Large intestine (tissue), 3 donors: ENCODE measurements around the gene PDE5A. TPM values are rescaled to one million over a fixed set of nuclear protein-coding genes. Genes with fewer than 3 reads are reported as not detected.
A peak's percentile ranks its signal among the peaks of the same experiment; 100 is the strongest.
"Not testable (repeated sequence)": the region's sequence is repeated elsewhere in the genome, so short reads cannot be mapped to it uniquely, and the experiment has no call there.

ENCODE experiments used
- DNase-seq, 2 donors: peaks; one replicate each; pipeline versions ENCODE4 v3.0.0 to v3.0.0-alpha.2; 2013
- H3K27ac ChIP-seq: one replicate; pipeline ENCODE4 v1.5.1; 2013; ENCODE audit warnings: low read length
- H3K27me3 ChIP-seq: 2 replicates; pipeline ENCODE4 v1.6.1; 2013; ENCODE audit warnings: low read length; ENCODE audit not compliant: control insufficient read depth, insufficient read depth
- H3K36me3 ChIP-seq: 2 replicates; pipeline ENCODE4 v1.6.1; 2013; ENCODE audit warnings: low read length; ENCODE audit not compliant: control insufficient read depth, insufficient read depth
- H3K4me1 ChIP-seq: one replicate; pipeline ENCODE4 v1.6.1; 2013; ENCODE audit warnings: low read length; ENCODE audit not compliant: control insufficient read depth, insufficient read depth
- H3K4me3 ChIP-seq: one replicate; pipeline ENCODE4 v1.5.1; 2013; ENCODE audit warnings: low read length
- H3K9me3 ChIP-seq: one replicate; pipeline ENCODE4 v1.6.1; 2013; ENCODE audit warnings: mild to moderate bottlenecking, low read depth, low read length, moderate library complexity; ENCODE audit not compliant: control insufficient read depth
- WGBS: methylation state at CpG from one replicate; pipeline ENCODE4 v1.1.5; 2013; ENCODE audit warnings: low lambda C conversion rate; ENCODE audit not compliant: insufficient coverage; 5-methylcytosine and 5-hydroxymethylcytosine counted together
- polyA plus RNA-seq: library from polyadenylated mRNA; unstranded; fragments of 120-200 nt; gene quantifications from one replicate; pipeline ENCODE4 v1.2.1, GENCODE V29; 2013

Gene PDE5A
- polyA plus RNA-seq, 1 donor, result 25.0 TPM

DNA sequence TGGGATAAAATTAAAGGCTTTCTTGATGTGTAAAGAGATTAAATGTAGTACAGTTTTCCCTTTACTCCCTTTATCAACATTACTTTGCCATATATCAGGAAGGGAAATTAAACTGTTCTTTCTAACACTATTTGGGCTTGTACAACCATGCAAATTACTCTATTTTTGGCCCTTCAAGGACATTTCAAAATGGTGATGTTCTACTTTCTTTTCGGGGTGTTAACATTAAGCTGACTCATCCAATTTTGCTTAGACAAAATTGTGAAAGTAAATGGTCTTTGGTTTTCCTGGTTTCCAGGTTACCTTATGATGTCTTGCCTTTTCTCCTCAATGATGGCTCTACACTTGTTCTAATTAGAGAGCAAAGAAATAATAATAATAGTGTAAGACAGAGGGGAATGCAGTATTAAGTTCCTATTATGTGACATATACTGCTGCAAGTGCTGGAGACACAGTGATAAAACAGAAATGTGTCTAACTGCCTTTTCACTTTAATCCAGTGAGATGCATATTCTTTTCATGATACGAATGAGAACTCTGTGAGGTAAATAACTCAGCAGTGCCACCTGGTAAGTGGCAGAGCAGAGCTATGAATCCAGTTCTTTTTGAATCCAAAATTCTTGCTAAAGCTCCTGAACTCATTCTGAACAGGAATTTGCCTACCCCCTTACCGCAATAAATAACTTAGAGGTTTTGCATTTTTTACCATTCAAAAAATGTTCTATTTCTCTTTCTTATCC is 35.7 kb upstream of the PDE5A start:
- no peak for DNase-seq
- H3K27ac ChIP-seq, result no peak overlapping the region
- no peaks in the 10 kb centered on the region for H3K27me3 ChIP-seq
- H3K36me3 ChIP-seq, result no peaks in the 10 kb centered on the region
- no peaks in the 10 kb centered on the region for H3K9me3 ChIP-seq
- no peak overlapping the region for H3K4me3 ChIP-seq
- H3K4me1 ChIP-seq, result no peaks in the 10 kb centered on the region
- WGBS, result 90% methylated on average over 2 of the region's 3 CpGs

DNA sequence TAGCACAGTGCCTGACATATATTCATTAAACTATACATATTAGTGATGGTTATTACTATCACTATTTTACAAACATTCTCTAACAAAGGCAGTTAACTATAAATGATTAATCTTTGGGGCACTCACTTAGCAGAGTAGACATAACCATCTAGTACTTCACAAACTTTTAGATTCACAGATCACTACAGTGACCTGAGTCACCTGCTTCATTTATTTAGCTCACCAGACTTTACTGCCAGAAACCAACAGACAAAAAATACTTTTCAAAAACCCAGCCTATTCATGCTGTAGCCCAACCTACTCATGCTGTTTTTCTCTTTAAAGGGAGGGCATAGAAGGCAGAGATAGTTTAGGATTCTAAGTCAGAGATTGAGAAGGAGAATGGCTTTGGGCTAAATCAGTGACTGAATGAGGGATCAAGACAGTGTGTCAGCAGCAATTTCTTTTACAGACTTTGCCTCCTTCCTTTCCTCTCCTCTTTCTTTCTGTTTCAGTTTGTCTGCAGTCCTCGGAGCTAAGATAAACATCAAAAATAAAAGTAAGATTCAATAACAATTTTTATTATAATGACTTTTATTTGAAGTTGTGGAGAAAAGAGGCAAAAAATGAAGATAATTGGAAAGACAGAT is 34.7 kb upstream of the PDE5A start:
- Histone ChIP-seq H3K36me3 (no peaks in the 10 kb centered on the region), H3K4me1 (no peaks in the 10 kb centered on the region), H3K9me3 (no peaks in the 10 kb centered on the region), H3K27me3 (no peaks in the 10 kb centered on the region), H3K4me3 (no peak overlapping the region), H3K27ac (peak overlapping the region; percentile 56)
- peak in 1 of 2 donors; percentile 12 for DNase-seq
- 13% methylated on average over 1 of the region's 1 CpG for WGBS

- not testable (repeated sequence) for H3K36me3 ChIP-seq, H3K4me1 ChIP-seq, DNase-seq, H3K9me3 ChIP-seq, H3K4me3 ChIP-seq, H3K27ac ChIP-seq, H3K27me3 ChIP-seq
- no CpG with 5 or more reads among the region's 2 CpGs for WGBS
Measured at GRCh38 chr4:119662612-119663011, 34.0 kb upstream of the PDE5A start.

DNA sequence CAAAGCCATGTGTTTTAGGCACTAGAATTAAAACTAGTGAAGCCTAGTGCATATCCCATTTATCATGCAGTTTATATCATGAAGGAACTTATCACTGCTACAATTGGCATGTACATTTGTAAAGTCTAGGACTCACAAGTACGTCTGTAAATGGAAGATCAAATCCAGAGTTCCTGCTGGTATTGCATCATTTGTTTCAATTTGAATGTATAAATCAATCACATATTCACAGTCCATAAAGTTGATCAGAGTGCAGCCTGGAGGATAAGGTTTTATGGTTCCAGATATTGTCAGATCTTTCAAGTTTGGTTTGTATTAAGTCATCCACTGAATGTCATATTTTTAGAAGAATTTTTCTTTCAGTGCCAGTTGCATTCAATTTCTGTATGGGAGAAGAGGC is 32.6 kb upstream of the PDE5A start:
- WGBS, result no CpG with 5 or more reads among the region's 1 CpG
- no peaks in the 10 kb centered on the region for H3K4me1 ChIP-seq
- H3K9me3 ChIP-seq, result no peaks in the 10 kb centered on the region
- no peak overlapping the region for H3K27ac ChIP-seq
- H3K4me3 ChIP-seq, result no peak overlapping the region
- H3K36me3 ChIP-seq, result no peaks in the 10 kb centered on the region
- no peak for DNase-seq
- H3K27me3 ChIP-seq, result no peaks in the 10 kb centered on the region

GRCh38 chr4:119659576-119659975 is 31.0 kb upstream of the PDE5A start:
- peak; percentile 9 to 21 for DNase-seq
- no peaks in the 10 kb centered on the region for H3K9me3 ChIP-seq
- H3K36me3 ChIP-seq, result no peaks in the 10 kb centered on the region
- H3K4me1 ChIP-seq, result no peaks in the 10 kb centered on the region
- no peak overlapping the region for H3K27ac ChIP-seq
- no peaks in the 10 kb centered on the region for H3K27me3 ChIP-seq
- no peak overlapping the region for H3K4me3 ChIP-seq

GRCh38 chr4:119657111-119657611 is 28.6 kb upstream of the PDE5A start:
- Histone ChIP-seq H3K9me3 (no peaks in the 10 kb centered on the region), H3K27ac (no peak overlapping the region)
- DNase-seq, result no peak

DNA sequence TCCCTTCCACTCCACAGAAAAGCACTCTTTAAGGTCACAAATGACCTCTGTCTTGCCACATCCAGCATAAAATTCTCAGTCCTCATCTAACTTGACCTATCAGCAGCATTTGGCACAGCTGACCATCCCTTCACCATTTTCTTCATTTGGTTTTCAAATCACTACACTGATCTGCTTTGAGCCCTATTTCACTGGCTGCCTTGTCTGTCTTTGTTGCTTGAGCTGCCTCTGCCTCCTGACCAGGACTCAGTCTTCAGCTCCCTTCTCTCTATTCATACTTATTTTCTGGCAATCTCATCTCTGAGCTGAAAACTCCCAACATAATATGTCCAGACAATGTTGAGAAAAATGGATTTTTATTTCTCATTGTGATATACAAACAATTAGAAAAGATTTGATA is 27.7 kb upstream of the PDE5A start:
- no peak overlapping the region for H3K27ac ChIP-seq
- H3K4me3 ChIP-seq, result no peak overlapping the region
- no peaks in the 10 kb centered on the region for H3K9me3 ChIP-seq
- no peaks in the 10 kb centered on the region for H3K4me1 ChIP-seq
- no peaks in the 10 kb centered on the region for H3K36me3 ChIP-seq
- H3K27me3 ChIP-seq, result no peaks in the 10 kb centered on the region
- no peak for DNase-seq

More at GRCh38 chr4:119657111-119657611, 28.6 kb upstream of the PDE5A start:
- Histone ChIP-seq H3K4me1 (no peaks in the 10 kb centered on the region), H3K36me3 (no peaks in the 10 kb centered on the region), H3K27me3 (no peaks in the 10 kb centered on the region), H3K4me3 (no peak overlapping the region)

DNA sequence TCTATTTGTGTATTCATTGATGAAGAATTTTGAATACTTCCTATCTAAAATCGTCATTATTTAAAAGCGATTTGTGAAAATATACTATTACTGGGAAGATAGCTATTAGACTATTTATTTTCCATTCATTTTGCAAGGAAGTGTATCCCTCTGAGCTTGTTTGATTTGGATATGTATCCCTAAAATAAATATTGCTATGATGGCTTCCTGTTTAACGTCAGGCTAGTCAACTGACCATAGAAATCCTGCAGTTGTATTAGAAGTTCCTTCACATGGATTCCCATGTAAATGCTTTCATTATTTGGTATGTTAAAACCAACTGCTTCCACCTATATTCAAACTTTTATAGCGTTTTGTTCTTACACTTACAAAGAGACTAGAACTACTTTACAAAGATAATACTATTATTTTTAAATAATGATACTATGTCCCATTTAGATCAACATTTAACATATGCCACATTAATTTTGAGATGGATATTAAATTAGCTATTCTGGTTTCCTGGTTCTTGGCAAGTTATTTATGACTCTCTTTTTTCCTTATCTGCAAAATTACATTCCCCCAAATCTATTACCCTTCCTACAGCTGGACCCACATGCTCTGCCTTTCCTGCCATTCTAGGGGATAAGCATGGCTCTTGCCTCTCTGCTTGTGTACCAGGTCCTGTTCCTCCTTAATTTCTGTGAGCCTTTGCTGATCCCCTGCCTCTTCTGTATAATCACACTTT is 26.7 kb upstream of the PDE5A start:
- Histone ChIP-seq H3K9me3 (no peaks in the 10 kb centered on the region), H3K36me3 (no peaks in the 10 kb centered on the region), H3K27me3 (no peaks in the 10 kb centered on the region), H3K4me1 (no peaks in the 10 kb centered on the region), H3K4me3 (no peak overlapping the region), H3K27ac (no peak overlapping the region)
- WGBS, result 81% methylated on average over 2 of the region's 4 CpGs
- DNase-seq, result no peak

DNA sequence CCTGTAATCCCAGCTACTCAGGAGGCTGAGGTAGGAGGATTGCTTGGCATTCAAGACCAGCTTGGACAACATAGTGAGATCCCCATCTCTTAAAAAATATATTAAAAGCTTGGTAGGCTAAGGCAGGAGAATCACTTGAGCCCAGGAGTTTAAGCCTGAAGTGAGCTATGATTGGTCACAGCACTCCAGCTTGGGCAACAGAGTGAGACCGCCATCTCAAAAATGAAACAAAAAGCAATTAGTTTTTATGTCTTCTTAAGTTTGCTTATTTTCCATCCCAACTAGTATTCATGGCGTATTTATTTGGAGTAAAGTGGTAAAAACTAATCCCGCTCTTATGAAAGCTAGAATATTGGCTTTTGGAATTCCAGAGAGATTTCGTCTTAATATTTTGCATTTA is 25.4 kb upstream of the PDE5A start:
- 100% methylated on average over 2 of the region's 4 CpGs for WGBS
- Histone ChIP-seq H3K4me1 (no peaks in the 10 kb centered on the region), H3K27me3 (no peaks in the 10 kb centered on the region), H3K4me3 (no peak overlapping the region), H3K9me3 (no peaks in the 10 kb centered on the region), H3K27ac (no peak overlapping the region), H3K36me3 (no peaks in the 10 kb centered on the region)
- no peak for DNase-seq

DNA sequence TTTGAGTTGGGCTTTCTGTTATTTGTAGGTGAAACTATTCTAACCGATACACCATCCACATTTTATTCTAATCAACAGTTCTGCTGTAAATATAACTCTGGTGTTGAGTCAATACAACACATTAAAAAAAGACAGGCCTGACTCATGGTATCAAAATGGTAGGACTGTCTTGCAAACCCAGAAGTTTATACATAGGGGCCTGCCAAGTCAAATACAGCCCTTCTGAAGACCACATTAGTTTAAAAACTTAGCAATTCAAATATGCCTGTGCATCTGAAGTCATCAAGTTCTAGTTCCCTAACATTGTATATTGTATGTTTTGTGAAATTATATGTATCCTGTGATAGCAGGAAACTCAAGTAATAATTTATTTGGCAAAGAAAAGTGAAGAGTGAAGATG is 24.4 kb upstream of the PDE5A start:
- H3K27me3 ChIP-seq, result no peaks in the 10 kb centered on the region
- WGBS, result no CpG with 5 or more reads among the region's 1 CpG
- no peaks in the 10 kb centered on the region for H3K4me1 ChIP-seq
- no peak overlapping the region for H3K4me3 ChIP-seq
- H3K36me3 ChIP-seq, result no peaks in the 10 kb centered on the region
- DNase-seq, result no peak
- no peak overlapping the region for H3K27ac ChIP-seq
- no peaks in the 10 kb centered on the region for H3K9me3 ChIP-seq
